OCI-LY1 (cell line): Measurements from ENCODE around the gene TPBG.

Experiments
- H2AFZ ChIP-seq: fragments of 200-600 bp; sonication (generic), shearing (Covaris generic); 2 replicates; pipeline ENCODE4 v1.6.0; 2014; ENCODE audit warnings: antibody characterized with exemption, mild to moderate bottlenecking, low read length
- H3F3A ChIP-seq: fragments of 200-600 bp; sonication (generic), shearing (Covaris generic); 2 replicates; pipeline ENCODE4 v1.6.0; 2014; ENCODE audit warnings: mild to moderate bottlenecking, antibody characterized with exemption, low read length, moderate library complexity; ENCODE audit not compliant: insufficient read depth
- H3K27ac ChIP-seq: fragments of 200-600 bp; sonication (generic); 2 replicates; pipeline ENCODE4 v1.5.1; 2014; ENCODE audit warnings: low read length, mixed run types, mild to moderate bottlenecking, low read depth; ENCODE audit not compliant: poor library complexity, severe bottlenecking
- H3K27me3 ChIP-seq: fragments of 200-600 bp; sonication (generic); 2 replicates; pipeline ENCODE4 v1.6.0; 2014; ENCODE audit warnings: antibody characterized with exemption, mild to moderate bottlenecking, low read length, moderate library complexity; ENCODE audit not compliant: insufficient read depth
- H3K36me3 ChIP-seq: fragments of 200-600 bp; sonication (generic); 2 replicates; pipeline ENCODE4 v1.6.1; 2014; ENCODE audit warnings: mild to moderate bottlenecking, antibody characterized with exemption, low read length, moderate library complexity, mixed read lengths; ENCODE audit not compliant: insufficient read depth
- H3K4me1 ChIP-seq: fragments of 200-600 bp; sonication (generic); 2 replicates; pipeline ENCODE4 v1.5.1; 2014; ENCODE audit warnings: mild to moderate bottlenecking, low read length, moderate library complexity; ENCODE audit not compliant: insufficient read depth, severe bottlenecking
- H3K4me2 ChIP-seq: fragments of 200-600 bp; sonication (generic), shearing (Covaris generic); 2 replicates; pipeline ENCODE4 v1.6.1; 2014; ENCODE audit warnings: low read length
- H3K4me3 ChIP-seq: fragments of 200-600 bp; sonication (generic); 2 replicates; pipeline ENCODE4 v1.5.1; 2014; ENCODE audit warnings: low read length, low read depth, mild to moderate bottlenecking, mixed read lengths; ENCODE audit not compliant: poor library complexity, severe bottlenecking
- H3K79me2 ChIP-seq: fragments of 200-600 bp; shearing (Covaris generic); 2 replicates; pipeline ENCODE4 v1.6.1; 2016; ENCODE audit warnings: mixed run types, low read length, mixed read lengths; ENCODE audit not compliant: insufficient read depth
- H3K9ac ChIP-seq: fragments of 200-600 bp; sonication (generic), shearing (Covaris generic); 2 replicates; pipeline ENCODE4 v1.6.1; 2014; ENCODE audit warnings: mild to moderate bottlenecking, low read length, mixed read lengths
- H3K9me2 ChIP-seq: fragments of 200-600 bp; sonication (generic), shearing (Covaris generic); 2 replicates; pipeline ENCODE4 v1.6.1; 2014; ENCODE audit warnings: low read depth, mild to moderate bottlenecking, low read length, mixed read lengths
- H3K9me3 ChIP-seq: fragments of 200-600 bp; shearing (Covaris generic); 2 replicates; pipeline ENCODE4 v1.6.1; 2014; ENCODE audit warnings: low read length, mixed read lengths
- H4K20me1 ChIP-seq: fragments of 200-600 bp; sonication (generic), shearing (Covaris generic); 2 replicates; pipeline ENCODE4 v1.6.0; 2016; ENCODE audit warnings: mild to moderate bottlenecking, low read length; ENCODE audit not compliant: insufficient read depth
- CTCF ChIP-seq: fragments of 200-600 bp; sonication (generic), shearing (Covaris generic); IDR thresholded peaks from 2 replicates; pipeline ENCODE4 v1.5.1; 2017; ENCODE audit warnings: mild to moderate bottlenecking, antibody characterized with exemption, low read length, moderate library complexity, mixed read lengths
- EZH2 ChIP-seq: fragments of 200-600 bp; sonication (generic), shearing (Covaris generic); IDR thresholded peaks from 2 replicates; pipeline ENCODE4 v1.8.0; 2017; ENCODE audit warnings: borderline replicate concordance, mixed run types, mild to moderate bottlenecking, antibody characterized with exemption, low read length, moderate library complexity, mixed read lengths

TPBG gene

GRCh38 chr6:82337688-82338257, 25.8 kb upstream of the TPBG start:
- Histone ChIP-seq H2AFZ (no peak overlapping the region), H3K79me2 (no peaks in the 10 kb centered on the region), H3K4me1 (no peaks in the 10 kb centered on the region), H3F3A (no peaks in the 10 kb centered on the region), H3K4me2 (no peak overlapping the region), H3K9me3 (no peaks in the 10 kb centered on the region), H3K9ac (no peak overlapping the region), H3K4me3 (no peak overlapping the region), H4K20me1 (no peaks in the 10 kb centered on the region), H3K36me3 (no peaks in the 10 kb centered on the region), H3K27me3 (no peaks in the 10 kb centered on the region), H3K27ac (no peak overlapping the region), H3K9me2 (no peaks in the 10 kb centered on the region)
- TF ChIP-seq EZH2 = no peak
- no peak for TF ChIP-seq CTCF

GRCh38 chr6:82348130-82348529, 15.5 kb upstream of the TPBG start:
- H4K20me1 ChIP-seq = no peaks in the 10 kb centered on the region
- H3F3A ChIP-seq = no peaks in the 10 kb centered on the region
- H3K79me2 ChIP-seq = no peaks in the 10 kb centered on the region

GRCh38 chr6:82353848-82354247, 9.8 kb upstream of the TPBG start:
- no peaks in the 10 kb centered on the region for H3F3A ChIP-seq
- H3K27ac ChIP-seq = no peak overlapping the region
- H3K9ac ChIP-seq = no peak overlapping the region
- H2AFZ ChIP-seq = no peak overlapping the region
- H3K4me3 ChIP-seq = no peak overlapping the region
- no peaks in the 10 kb centered on the region for H3K79me2 ChIP-seq
- TF ChIP-seq CTCF (no peak), EZH2 (no peak)
- H3K36me3 ChIP-seq = no peaks in the 10 kb centered on the region
- H3K4me1 ChIP-seq = no peaks in the 10 kb centered on the region
- no peak overlapping the region for H3K4me2 ChIP-seq
- H3K9me3 ChIP-seq = no peaks in the 10 kb centered on the region
- H3K9me2 ChIP-seq = no peaks in the 10 kb centered on the region
- no peaks in the 10 kb centered on the region for H4K20me1 ChIP-seq
- no peaks in the 10 kb centered on the region for H3K27me3 ChIP-seq

More at GRCh38 chr6:82348130-82348529, 15.5 kb upstream of the TPBG start:
- H2AFZ ChIP-seq = no peak overlapping the region
- H3K4me2 ChIP-seq = no peak overlapping the region
- H3K9ac ChIP-seq = no peak overlapping the region
- H3K9me2 ChIP-seq = no peaks in the 10 kb centered on the region
- H3K27ac ChIP-seq = no peak overlapping the region
- no peaks in the 10 kb centered on the region for H3K27me3 ChIP-seq
- H3K36me3 ChIP-seq = no peaks in the 10 kb centered on the region
- H3K9me3 ChIP-seq = no peaks in the 10 kb centered on the region
- TF ChIP-seq CTCF (no peak), EZH2 (no peak)
- no peaks in the 10 kb centered on the region for H3K4me1 ChIP-seq
- no peak overlapping the region for H3K4me3 ChIP-seq
